MM.1S (cell line): ENCODE data around the gene TMEM190.

Experiments used
- DNase-seq: peaks from one replicate; pipeline ENCODE4 v3.0.0-alpha.2; 2015
- H2AFZ ChIP-seq: fragments of 300-600 bp; sonication (generic); 2 replicates; pipeline ENCODE4 v1.6.0; 2016; ENCODE audit warnings: antibody characterized with exemption, low read length
- H3F3A ChIP-seq: fragments of 300-600 bp; sonication (generic); 2 replicates; pipeline ENCODE4 v1.6.1; 2016; ENCODE audit warnings: mild to moderate bottlenecking, antibody characterized with exemption, low read length, moderate library complexity, mixed read lengths; ENCODE audit not compliant: insufficient read depth
- H3K27ac ChIP-seq: fragments of 300-600 bp; sonication (generic); 2 replicates; pipeline ENCODE4 v1.5.1; 2016; ENCODE audit warnings: mild to moderate bottlenecking, low read length
- H3K27me3 ChIP-seq: fragments of 300-600 bp; sonication (generic); replicated peaks from 2 replicates; pipeline ENCODE4 v1.6.0; 2016; ENCODE audit warnings: low read length; ENCODE audit not compliant: insufficient read depth
- H3K36me3 ChIP-seq: fragments of 300-600 bp; sonication (generic); replicated peaks from 2 replicates; pipeline ENCODE4 v1.6.1; 2016; ENCODE audit warnings: mild to moderate bottlenecking, low read length, mixed read lengths; ENCODE audit not compliant: insufficient read depth
- H3K4me1 ChIP-seq: fragments of 300-600 bp; sonication (generic); 2 replicates; pipeline ENCODE4 v1.6.1; 2016; ENCODE audit warnings: low read length, mixed read lengths
- H3K4me2 ChIP-seq: fragments of 300-600 bp; sonication (generic); 2 replicates; pipeline ENCODE4 v1.6.0; 2016; ENCODE audit warnings: low read depth, low read length
- H3K4me3 ChIP-seq: fragments of 300-600 bp; sonication (generic); 2 replicates; pipeline ENCODE4 v1.5.1; 2016; ENCODE audit warnings: low read length, mixed read lengths
- H3K79me2 ChIP-seq: fragments of 300-600 bp; sonication (generic); 2 replicates; pipeline ENCODE4 v1.6.1; 2016; ENCODE audit warnings: mixed run types, low read length, mixed read lengths
- H3K9ac ChIP-seq: fragments of 300-600 bp; sonication (generic); 2 replicates; pipeline ENCODE4 v1.6.1; 2016; ENCODE audit warnings: low read length, mixed read lengths
- H3K9me2 ChIP-seq: fragments of 300-600 bp; sonication (generic); replicated peaks from 2 replicates; pipeline ENCODE4 v1.6.1; 2016; ENCODE audit warnings: mild to moderate bottlenecking, low read length, mixed read lengths; ENCODE audit not compliant: insufficient read depth
- H3K9me3 ChIP-seq: fragments of 300-600 bp; sonication (generic); replicated peaks from 2 replicates; pipeline ENCODE4 v1.6.1; 2016; ENCODE audit warnings: mild to moderate bottlenecking, low read length, mixed read lengths; ENCODE audit not compliant: insufficient read depth
- H4K20me1 ChIP-seq: fragments of 300-600 bp; sonication (generic); 2 replicates; pipeline ENCODE4 v1.6.1; 2016; ENCODE audit warnings: mild to moderate bottlenecking, low read length, moderate library complexity, mixed read lengths; ENCODE audit not compliant: insufficient read depth
- EZH2 ChIP-seq: fragments of 300-600 bp; sonication (generic); optimal IDR thresholded peaks from 2 replicates; pipeline ENCODE3; 2017; ENCODE audit warnings: low read depth, mild to moderate bottlenecking, antibody characterized with exemption, low read length, mixed read lengths
- EZH2phosphoT487 ChIP-seq: fragments of 300-600 bp; sonication (generic); IDR thresholded peaks from 2 replicates; pipeline ENCODE4 v1.6.1; 2018; ENCODE audit warnings: antibody characterized with exemption, low read length
- TF ChIP-seq, protein P1 (sequence below): fragments of 300-600 bp; sonication (generic); IDR thresholded peaks from 2 replicates; pipeline ENCODE4 v1.5.1; 2016; ENCODE audit warnings: antibody characterized with exemption, low read length, mixed read lengths

The TMEM190 gene

DNA sequence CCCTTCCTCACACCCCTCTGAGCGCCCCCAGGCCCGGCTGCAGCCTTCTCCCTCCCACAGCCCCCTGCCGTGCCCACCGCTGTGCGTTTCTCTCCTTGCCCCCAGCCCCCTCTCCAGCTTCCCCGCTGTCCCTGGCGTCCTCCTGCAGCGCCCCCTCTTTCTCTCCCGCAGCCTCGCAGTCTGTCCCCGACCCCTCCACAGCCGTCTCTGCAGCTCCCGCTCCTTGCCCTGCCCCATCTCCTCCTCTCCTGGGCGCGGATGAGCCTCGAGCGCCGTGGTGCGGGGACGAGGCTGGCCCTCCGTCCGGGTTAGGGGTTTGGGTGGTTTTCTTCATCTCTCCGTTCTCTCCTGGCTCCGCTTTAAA, 35.9 kb upstream of the TMEM190 start:
- peak; percentile 25 for DNase-seq
- peaks cover 5% of the 10 kb centered on the region; the same call in 1 of the 2 replicates for H3K4me1 ChIP-seq
- TF ChIP-seq, protein P1, sequence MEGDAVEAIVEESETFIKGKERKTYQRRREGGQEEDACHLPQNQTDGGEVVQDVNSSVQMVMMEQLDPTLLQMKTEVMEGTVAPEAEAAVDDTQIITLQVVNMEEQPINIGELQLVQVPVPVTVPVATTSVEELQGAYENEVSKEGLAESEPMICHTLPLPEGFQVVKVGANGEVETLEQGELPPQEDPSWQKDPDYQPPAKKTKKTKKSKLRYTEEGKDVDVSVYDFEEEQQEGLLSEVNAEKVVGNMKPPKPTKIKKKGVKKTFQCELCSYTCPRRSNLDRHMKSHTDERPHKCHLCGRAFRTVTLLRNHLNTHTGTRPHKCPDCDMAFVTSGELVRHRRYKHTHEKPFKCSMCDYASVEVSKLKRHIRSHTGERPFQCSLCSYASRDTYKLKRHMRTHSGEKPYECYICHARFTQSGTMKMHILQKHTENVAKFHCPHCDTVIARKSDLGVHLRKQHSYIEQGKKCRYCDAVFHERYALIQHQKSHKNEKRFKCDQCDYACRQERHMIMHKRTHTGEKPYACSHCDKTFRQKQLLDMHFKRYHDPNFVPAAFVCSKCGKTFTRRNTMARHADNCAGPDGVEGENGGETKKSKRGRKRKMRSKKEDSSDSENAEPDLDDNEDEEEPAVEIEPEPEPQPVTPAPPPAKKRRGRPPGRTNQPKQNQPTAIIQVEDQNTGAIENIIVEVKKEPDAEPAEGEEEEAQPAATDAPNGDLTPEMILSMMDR: peak; percentile 49
- TF ChIP-seq EZH2 (no peak), EZH2phosphoT487 (no peak)

DNA sequence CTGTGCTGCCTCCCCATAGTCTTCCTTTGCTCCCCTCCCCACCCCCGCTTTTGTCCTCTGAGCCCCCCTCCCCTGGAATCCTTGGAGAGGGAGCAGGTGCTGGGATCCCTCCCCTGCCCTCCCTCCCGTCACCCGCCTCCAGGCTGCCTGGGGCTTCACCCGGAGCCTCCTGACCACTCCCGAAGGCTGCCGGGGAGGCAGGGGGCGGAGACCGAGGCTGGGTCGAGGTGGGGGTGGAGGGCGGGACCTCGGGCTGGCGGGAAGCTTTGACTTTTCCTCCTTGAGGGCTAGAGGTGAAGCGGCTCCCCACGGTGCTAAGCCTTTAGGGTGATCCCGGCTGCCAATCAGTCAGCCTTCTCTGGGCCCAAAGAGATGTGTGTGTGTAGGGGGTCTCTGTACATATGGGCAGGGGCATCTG, 35.4 kb upstream of the TMEM190 start:
- peaks cover 5% of the 10 kb centered on the region; the same call in 1 of the 2 replicates for H3K4me1 ChIP-seq
- H3K4me3 ChIP-seq: peak overlapping the region; percentile 95
- DNase-seq: peak; percentile 67
- peak overlapping the region; percentile 83 for H3K27ac ChIP-seq
- no peaks in the 10 kb centered on the region for H3K9me2 ChIP-seq
- peaks cover 10% of the 10 kb centered on the region for H3K27me3 ChIP-seq
- H4K20me1 ChIP-seq: no peaks in the 10 kb centered on the region
- no peaks in the 10 kb centered on the region; the same call in 1 of the 2 replicates for H3K36me3 ChIP-seq
- H3K79me2 ChIP-seq: peaks cover 24% of the 10 kb centered on the region
- no peaks in the 10 kb centered on the region for H3K9me3 ChIP-seq
- H2AFZ ChIP-seq: no peak overlapping the region
- H3F3A ChIP-seq: peaks cover 8% of the 10 kb centered on the region; the same call in 1 of the 2 replicates
- H3K4me2 ChIP-seq: peak overlapping the region; percentile 99
- TF ChIP-seq EZH2: no peak
- TF ChIP-seq, protein P1: no peak
- TF ChIP-seq EZH2phosphoT487: no peak
- H3K9ac ChIP-seq: peak overlapping the region; percentile 99

More for the DNA sequence above, 35.9 kb upstream of the TMEM190 start:
- H3F3A ChIP-seq: peaks cover 8% of the 10 kb centered on the region; the same call in 1 of the 2 replicates
- peak overlapping the region; percentile 99 for H3K4me2 ChIP-seq
- peak overlapping the region; percentile 95 for H3K4me3 ChIP-seq
- H2AFZ ChIP-seq: no peak overlapping the region
- no peaks in the 10 kb centered on the region for H3K9me3 ChIP-seq
- peaks cover 24% of the 10 kb centered on the region for H3K79me2 ChIP-seq
- peak overlapping the region; percentile 99 for H3K9ac ChIP-seq
- H3K27ac ChIP-seq: peak overlapping the region; percentile 83
- no peaks in the 10 kb centered on the region for H4K20me1 ChIP-seq
- no peaks in the 10 kb centered on the region; the same call in 1 of the 2 replicates for H3K36me3 ChIP-seq
- peaks cover 10% of the 10 kb centered on the region for H3K27me3 ChIP-seq
- H3K9me2 ChIP-seq: no peaks in the 10 kb centered on the region

DNA sequence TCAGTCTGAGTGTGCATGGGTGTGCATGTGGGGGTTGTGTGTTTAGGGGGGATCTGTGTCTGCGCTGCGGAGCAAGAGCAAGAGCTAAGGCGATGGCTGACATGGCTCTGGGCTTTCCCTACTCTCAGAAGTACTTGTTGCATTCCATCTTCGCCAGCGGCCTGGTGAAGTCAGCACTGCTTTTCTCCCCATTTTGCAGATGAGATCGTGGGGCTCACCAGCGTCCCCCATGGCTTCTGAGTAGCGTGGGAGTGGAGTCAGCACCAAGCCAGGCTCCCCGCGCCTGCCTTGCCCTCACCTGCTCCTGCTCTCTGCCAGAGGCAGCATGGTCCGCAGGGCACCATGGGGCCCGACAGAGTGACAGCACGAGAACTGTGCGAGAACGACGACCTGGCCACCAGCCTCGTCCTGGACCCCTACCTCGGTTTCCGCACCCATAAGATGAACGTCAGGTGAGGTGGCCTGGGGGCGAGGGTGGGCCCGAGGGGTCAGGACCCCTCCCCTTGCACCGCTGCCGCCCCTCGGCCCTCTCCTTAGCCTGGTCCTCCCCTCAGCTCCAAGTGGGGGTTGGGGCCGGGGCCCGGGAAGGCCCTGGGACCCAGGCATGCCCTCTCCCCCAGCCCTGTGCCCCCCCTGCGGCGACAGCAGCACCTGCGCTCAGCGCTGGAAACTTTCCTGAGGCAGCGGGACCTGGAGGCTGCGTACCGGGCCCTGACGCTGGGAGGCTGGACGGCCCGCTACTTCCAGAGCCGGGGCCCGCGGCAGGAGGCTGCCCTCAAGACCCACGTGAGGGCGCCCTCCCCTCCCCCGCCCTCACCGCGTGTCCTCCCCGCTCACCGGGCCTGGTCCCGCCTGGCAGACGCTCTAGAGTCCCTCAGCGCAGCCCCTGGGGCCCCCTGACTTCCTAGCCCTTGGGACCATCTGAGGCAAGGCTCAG, 34.8 kb upstream of the TMEM190 start:
- H3K9me2 ChIP-seq: no peaks in the 10 kb centered on the region
- H4K20me1 ChIP-seq: no peaks in the 10 kb centered on the region
- H3K79me2 ChIP-seq: peaks cover 24% of the 10 kb centered on the region
- peaks cover 5% of the 10 kb centered on the region; the same call in 1 of the 2 replicates for H3K4me1 ChIP-seq
- no peaks in the 10 kb centered on the region for H3K9me3 ChIP-seq
- peaks cover 3% of the 10 kb centered on the region for H3K27me3 ChIP-seq
- no peak overlapping the region for H3K9ac ChIP-seq
- H3K36me3 ChIP-seq: no peaks in the 10 kb centered on the region; the same call in 1 of the 2 replicates
- no peak for DNase-seq
- H3K27ac ChIP-seq: no peak overlapping the region
- H2AFZ ChIP-seq: no peak overlapping the region
- TF ChIP-seq EZH2phosphoT487 (no peak), EZH2 (no peak)
- TF ChIP-seq, protein P1: no peak
- H3F3A ChIP-seq: peaks cover 8% of the 10 kb centered on the region; the same call in 1 of the 2 replicates
- peak overlapping the region; percentile 99 for H3K4me2 ChIP-seq
- H3K4me3 ChIP-seq: peak overlapping the region; percentile 8; the same call in 1 of the 2 replicates
